GM21529 (cell line): ENCODE measurements around the gene CCDC141.
A peak's percentile ranks its signal among the peaks of the same experiment; 100 is the strongest.
"Not testable (repeated sequence)": the region's sequence is repeated elsewhere in the genome, so short reads cannot be mapped to it uniquely, and the experiment has no call there.

Experiments
- ATAC-seq: cut with Tn5 transposase; IDR thresholded peaks from one replicate; pipeline ENCODE4 v1.9.1; 2021; ENCODE audit not compliant: unreplicated experiment

Gene CCDC141

GRCh38 chr2:179049546-179050311 is at the start of gene CCDC141:
Gene CCDC141 (minus strand): TSS chr2:179050137. CDS start chr2:179049941, 196 bp downstream.
- ATAC-seq: peak; percentile 72

GRCh38 chr2:179098080-179098689 is 48.2 kb upstream of the CCDC141 start:
- no peak for ATAC-seq

- no peak for ATAC-seq
Observed at GRCh38 chr2:179097131-179097530, 47.2 kb upstream of the CCDC141 start.

GRCh38 chr2:179096090-179096489 is 46.2 kb upstream of the CCDC141 start:
- ATAC-seq: peak; percentile 95

GRCh38 chr2:179092912-179093311 is 43.0 kb upstream of the CCDC141 start:
- not testable (repeated sequence) for ATAC-seq

GRCh38 chr2:179082697-179083096 is 32.8 kb upstream of the CCDC141 start:
- ATAC-seq: no peak

GRCh38 chr2:179081954-179082353 is 32.0 kb upstream of the CCDC141 start:
- ATAC-seq: no peak

GRCh38 chr2:179072527-179072926 is 22.6 kb upstream of the CCDC141 start:
- ATAC-seq: no peak

- ATAC-seq: no peak
Observed at GRCh38 chr2:179071810-179072355, 21.9 kb upstream of the CCDC141 start.

GRCh38 chr2:179070895-179071294 is 21.0 kb upstream of the CCDC141 start:
- no peak for ATAC-seq

- no peak for ATAC-seq
Observed at GRCh38 chr2:179069685-179070084, 19.7 kb upstream of the CCDC141 start.

- ATAC-seq: no peak
Observed at GRCh38 chr2:179068991-179069643, 19.2 kb upstream of the CCDC141 start.

- peak; percentile 94 for ATAC-seq
Observed at GRCh38 chr2:179059026-179059700, 9.2 kb upstream of the CCDC141 start.

- ATAC-seq: no peak
Observed at GRCh38 chr2:179057737-179058136, 7.8 kb upstream of the CCDC141 start.

- ATAC-seq: not testable (repeated sequence)
Observed at GRCh38 chr2:179053568-179053967, 3.6 kb upstream of the CCDC141 start.

GRCh38 chr2:179051250-179051649 is 1.3 kb upstream of the CCDC141 start:
- ATAC-seq: no peak

- ATAC-seq: no peak
Observed at GRCh38 chr2:179050755-179051154, 818 bp upstream of the CCDC141 start.

- ATAC-seq: peak; percentile 48
Observed at GRCh38 chr2:179049203-179049545, 763 bp downstream of the CCDC141 start.

- ATAC-seq: no peak
Observed at GRCh38 chr2:179048099-179048498, 1.8 kb downstream of the CCDC141 start.

- ATAC-seq: not testable (repeated sequence)
Observed at GRCh38 chr2:179045602-179046001, 4.3 kb downstream of the CCDC141 start.

GRCh38 chr2:179044500-179044899 is 5.4 kb downstream of the CCDC141 start:
- ATAC-seq: no peak
